Measurements from ENCODE around the gene RCL1. TPM values are rescaled to one million over a fixed set of nuclear protein-coding genes. Genes with fewer than 3 reads are reported as not detected.

The RCL1 gene
- total and polyA plus RNA-seq, 2 donors (not counting 1 experiment from before 2014, with no cell fraction given), result 10.5 to 21.7 TPM

- Histone ChIP-seq H3K27ac (ENCODE audit: low read length in 2 of 2) (no peak overlapping the region), H4K20me1 (ENCODE audit: control insufficient read depth, insufficient read depth, low read length, poor library complexity, severe bottlenecking) (no peaks in the 10 kb centered on the region), H2AFZ (ENCODE audit: insufficient read depth, low read depth, low read length, poor library complexity, severe bottlenecking) (no peak overlapping the region), H3K4me1 (ENCODE audit: control insufficient read depth in 2 of 2, insufficient read depth in 2 of 2, low read length in 2 of 2) (peaks cover 3 to 7% of the 10 kb centered on the region in 2 donors), H3K9me3 (ENCODE audit: control extremely low read depth in 1 of 3, control insufficient read depth in 2 of 3, insufficient read depth in 1 of 3, low read length in 2 of 3) (no peaks in the 10 kb centered on the region), H3K79me2 (ENCODE audit: control insufficient read depth, insufficient read depth, low read length) (no peaks in the 10 kb centered on the region), H3K9ac (ENCODE audit: low read length) (no peak overlapping the region), H3K27me3 (replicated peaks in 1 of 4; ENCODE audit: control extremely low read depth in 1 of 4, control insufficient read depth in 3 of 4, insufficient read depth in 4 of 4, low read length in 3 of 4) (no peaks in the 10 kb centered on the region), H3K36me3 (replicated peaks in 1 of 2; ENCODE audit: control extremely low read depth in 1 of 2, control insufficient read depth in 1 of 2, extremely low read depth in 1 of 2, insufficient read depth in 2 of 2, low read length in 1 of 2) (no peaks in the 10 kb centered on the region), H3K4me3 (ENCODE audit: control extremely low read depth in 1 of 5, extremely low read depth in 1 of 5, insufficient read depth in 1 of 5, low read depth in 2 of 5, low read length in 4 of 5) (no peak overlapping the region), H3K4me2 (replicated peaks; ENCODE audit: low read depth, low read length, poor library complexity, severe bottlenecking) (no peak overlapping the region)
- intact Hi-C loops (cut with micrococcal nuclease), result no loop called here
- Mint-ChIP-seq H3K4me1 (peaks cover 8% of the 10 kb centered on the region), H3K4me3 (no peak overlapping the region), H3K27ac (no peak overlapping the region), H3K9me3 (ENCODE audit: insufficient read depth) (no peaks in the 10 kb centered on the region), H3K27me3 (peaks cover 13% of the 10 kb centered on the region)
- no peak for TF ChIP-seq EZH2 (IDR thresholded peaks at IDR 0.05; ENCODE audit: borderline replicate concordance, insufficient read depth, low read depth, low read length, poor library complexity, severe bottlenecking)
- TF ChIP-seq, protein P1, sequence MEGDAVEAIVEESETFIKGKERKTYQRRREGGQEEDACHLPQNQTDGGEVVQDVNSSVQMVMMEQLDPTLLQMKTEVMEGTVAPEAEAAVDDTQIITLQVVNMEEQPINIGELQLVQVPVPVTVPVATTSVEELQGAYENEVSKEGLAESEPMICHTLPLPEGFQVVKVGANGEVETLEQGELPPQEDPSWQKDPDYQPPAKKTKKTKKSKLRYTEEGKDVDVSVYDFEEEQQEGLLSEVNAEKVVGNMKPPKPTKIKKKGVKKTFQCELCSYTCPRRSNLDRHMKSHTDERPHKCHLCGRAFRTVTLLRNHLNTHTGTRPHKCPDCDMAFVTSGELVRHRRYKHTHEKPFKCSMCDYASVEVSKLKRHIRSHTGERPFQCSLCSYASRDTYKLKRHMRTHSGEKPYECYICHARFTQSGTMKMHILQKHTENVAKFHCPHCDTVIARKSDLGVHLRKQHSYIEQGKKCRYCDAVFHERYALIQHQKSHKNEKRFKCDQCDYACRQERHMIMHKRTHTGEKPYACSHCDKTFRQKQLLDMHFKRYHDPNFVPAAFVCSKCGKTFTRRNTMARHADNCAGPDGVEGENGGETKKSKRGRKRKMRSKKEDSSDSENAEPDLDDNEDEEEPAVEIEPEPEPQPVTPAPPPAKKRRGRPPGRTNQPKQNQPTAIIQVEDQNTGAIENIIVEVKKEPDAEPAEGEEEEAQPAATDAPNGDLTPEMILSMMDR (IDR thresholded peaks at IDR 0.05), result no peak
- ChIA-PET CTCF (interaction anchor here (1.0 kb wide), 1 partner anchor 10 kb away, joined by 3 read pairs; no protein-coding TSS in a partner anchor), POLR2A (no interaction called here)
- ATAC-seq (ENCODE audit: low read depth), result no peak
- WGBS (ENCODE audit: insufficient coverage), result no CpG with 5 or more reads among the region's 1 CpG
- DNase-seq, result no peak
Observed at GRCh38 chr9:4787876-4788275, 4.9 kb upstream of the RCL1 start.

DNA sequence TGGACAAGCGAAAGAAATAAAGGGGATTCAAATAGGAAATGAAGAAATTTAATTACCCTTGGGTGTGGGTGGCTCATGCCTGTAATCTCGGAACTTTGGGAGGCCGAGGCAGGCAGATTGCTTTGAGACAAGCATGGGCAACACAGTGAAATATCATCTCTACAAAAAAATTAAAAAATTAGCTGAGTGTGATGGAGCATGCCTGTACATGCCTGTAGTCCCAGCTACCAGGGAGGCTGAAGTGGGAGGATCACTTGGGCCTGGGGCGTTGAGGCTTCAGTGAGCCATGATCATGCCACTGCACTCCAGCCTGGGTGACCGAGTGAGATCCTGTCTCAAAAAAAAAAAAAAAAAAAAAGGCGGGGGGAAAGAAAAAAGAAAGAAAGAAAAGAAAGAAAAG, 4.0 kb upstream of the RCL1 start:
- no peaks in the 10 kb centered on the region for H3K27me3 ChIP-seq (replicated peaks in 1 of 4; ENCODE audit: control extremely low read depth in 1 of 4, control insufficient read depth in 3 of 4, insufficient read depth in 4 of 4, low read length in 3 of 4)
- H3K4me2 ChIP-seq (replicated peaks; ENCODE audit: low read depth, low read length, poor library complexity, severe bottlenecking), result no peak overlapping the region
- DNase-seq, result no peak
- no peak overlapping the region for H3K4me3 ChIP-seq (ENCODE audit: control extremely low read depth in 1 of 5, extremely low read depth in 1 of 5, insufficient read depth in 1 of 5, low read depth in 2 of 5, low read length in 4 of 5)
- Mint-ChIP-seq H3K4me3 (no peak overlapping the region), H3K9me3 (ENCODE audit: insufficient read depth) (no peaks in the 10 kb centered on the region), H3K4me1 (peaks cover 10% of the 10 kb centered on the region), H3K27me3 (peaks cover 13% of the 10 kb centered on the region), H3K27ac (no peak overlapping the region)
- no peaks in the 10 kb centered on the region for H3K36me3 ChIP-seq (replicated peaks in 1 of 2; ENCODE audit: control extremely low read depth in 1 of 2, control insufficient read depth in 1 of 2, extremely low read depth in 1 of 2, insufficient read depth in 2 of 2, low read length in 1 of 2)
- intact Hi-C loops (cut with micrococcal nuclease), result no loop called here
- no peaks in the 10 kb centered on the region for H3K9me3 ChIP-seq (ENCODE audit: control extremely low read depth in 1 of 3, control insufficient read depth in 2 of 3, insufficient read depth in 1 of 3, low read length in 2 of 3)
- H4K20me1 ChIP-seq (ENCODE audit: control insufficient read depth, insufficient read depth, low read length, poor library complexity, severe bottlenecking), result peaks cover 4% of the 10 kb centered on the region
- H3K9ac ChIP-seq (ENCODE audit: low read length), result no peak overlapping the region
- ATAC-seq (ENCODE audit: low read depth), result no peak
- ChIA-PET POLR2A (no interaction called here), CTCF (interaction anchor here (1.0 kb wide), 1 partner anchor 9 kb away, joined by 3 read pairs; no protein-coding TSS in a partner anchor)
- no peak for TF ChIP-seq EZH2 (IDR thresholded peaks at IDR 0.05; ENCODE audit: borderline replicate concordance, insufficient read depth, low read depth, low read length, poor library complexity, severe bottlenecking)
- TF ChIP-seq, protein P1 (IDR thresholded peaks at IDR 0.05), result no peak
- H3K79me2 ChIP-seq (ENCODE audit: control insufficient read depth, insufficient read depth, low read length), result peaks cover 8% of the 10 kb centered on the region
- H3K4me1 ChIP-seq (ENCODE audit: control insufficient read depth in 2 of 2, insufficient read depth in 2 of 2, low read length in 2 of 2), result peaks cover 6 to 12% of the 10 kb centered on the region in 2 donors
- WGBS (ENCODE audit: insufficient coverage), result 100% methylated on average over 1 of the region's 6 CpGs
- no peak overlapping the region for H2AFZ ChIP-seq (ENCODE audit: insufficient read depth, low read depth, low read length, poor library complexity, severe bottlenecking)
- H3K27ac ChIP-seq (ENCODE audit: low read length in 2 of 2), result no peak overlapping the region

Measured in B cell (primary cell).